A673 (cell line): ENCODE results near the gene TMEM266. TPM values are rescaled to one million over a fixed set of nuclear protein-coding genes. Genes with fewer than 3 reads are reported as not detected.

Source experiments
- BruUV-seq: library from RNA; stranded (reverse); fragments of 400-500 nt; replicated peaks from 2 replicates; lab custom pipeline; 2021; lab: Mats Ljungman, UMichigan
- CTCF ChIA-PET: fragments of 300-600 bp; sonication (Branson Sonifier 250); formaldehyde crosslinking; loops from one replicate; lab custom pipeline; 2022; ENCODE audit warnings: antibody characterized with exemption; lab: Charles Lee
- POLR2A ChIA-PET: fragments of 300-600 bp; sonication (Branson Sonifier 250); formaldehyde crosslinking; loops from one replicate; lab custom pipeline; 2022; ENCODE audit warnings: antibody characterized with exemption; ENCODE audit not compliant: low non-redundant PET; lab: Charles Lee
- DNase-seq: peaks from one replicate; pipeline ENCODE4 v3.0.0-alpha.2; 2015; ENCODE audit warnings: low spot score
- H3K27ac ChIP-seq: fragments of 200-600 bp; sonication (generic); 2 replicates; pipeline ENCODE4 v1.5.1; 2016; ENCODE audit warnings: mixed run types, low read depth, mild to moderate bottlenecking, mixed read lengths, antibody characterized with exemption, low read length; ENCODE audit not compliant: poor library complexity, severe bottlenecking
- H3K27me3 ChIP-seq: fragments of 200-600 bp; sonication (generic); replicated peaks from 2 replicates; pipeline ENCODE4 v1.6.1; 2017; ENCODE audit warnings: mixed run types, low read depth, mild to moderate bottlenecking, mixed read lengths, antibody characterized with exemption, low read length; ENCODE audit not compliant: insufficient read depth, poor library complexity
- H3K36me3 ChIP-seq: fragments of 200-600 bp; sonication (generic); 2 replicates; pipeline ENCODE4 v1.6.1; 2016; ENCODE audit warnings: mixed run types, mild to moderate bottlenecking, mixed read lengths, antibody characterized with exemption, low read length; ENCODE audit not compliant: insufficient read depth, poor library complexity, severe bottlenecking
- H3K4me1 ChIP-seq: fragments of 200-600 bp; sonication (generic); 2 replicates; pipeline ENCODE4 v1.6.1; 2017; ENCODE audit warnings: mixed run types, mild to moderate bottlenecking, mixed read lengths, antibody characterized with exemption, low read length; ENCODE audit not compliant: insufficient read depth, poor library complexity, severe bottlenecking
- H3K4me3 ChIP-seq: fragments of 200-600 bp; sonication (generic); 2 replicates; pipeline ENCODE4 v1.5.1; 2016; ENCODE audit warnings: low read depth, mixed run types, mild to moderate bottlenecking, mixed read lengths, low read length; ENCODE audit not compliant: poor library complexity, severe bottlenecking
- H3K9me3 ChIP-seq: fragments of 200-600 bp; sonication (generic); 2 replicates; pipeline ENCODE4 v1.6.1; 2016; ENCODE audit warnings: mixed run types, low read depth, mild to moderate bottlenecking, mixed read lengths, antibody characterized with exemption, low read length; ENCODE audit not compliant: poor library complexity, severe bottlenecking
- EZH2 ChIP-seq: fragments of 200-600 bp; sonication (generic); IDR thresholded peaks from 2 replicates; pipeline ENCODE4 v1.6.1; 2017; ENCODE audit warnings: borderline replicate concordance, low read depth, mild to moderate bottlenecking, mixed read lengths, antibody characterized with exemption, low read length; ENCODE audit not compliant: poor library complexity, severe bottlenecking
- intact Hi-C: fragments of 100-400 bp; cut with micrococcal nuclease; formaldehyde crosslinking; loops from one replicate; pipeline ENCODE4 v1.10.0; 2022; ENCODE audit not compliant: unreplicated experiment
- total RNA-seq: library from RNA; stranded (reverse); gene quantifications from 2 replicates; pipeline ENCODE4 v1.2.3, GENCODE V29; 2021
- TF ChIP-seq, protein P1 (sequence below): fragments of 300-800, 200-600 bp; sonication (generic); conservative IDR thresholded peaks from 2 replicates; pipeline ENCODE4 v1.5.1; 2017; ENCODE audit warnings: low read depth, mild to moderate bottlenecking, antibody characterized with exemption, low read length, moderate library complexity, mixed read lengths

TMEM266 gene
- total RNA-seq, 1 experiment from 2014 or later = not detected

- no TSS peak for BruUV-seq
- intact Hi-C loops = no loop called here
- Histone ChIP-seq H3K27me3 (no peaks in the 10 kb centered on the region), H3K4me1 (no peaks in the 10 kb centered on the region), H3K36me3 (no peaks in the 10 kb centered on the region), H3K27ac (no peak overlapping the region), H3K4me3 (no peak overlapping the region), H3K9me3 (no peaks in the 10 kb centered on the region)
- POLR2A ChIA-PET = no interaction called here
- CTCF ChIA-PET = interaction anchor here (0.7 kb wide), 1 partner anchor 70 kb away, joined by 9 read pairs; no protein-coding TSS in a partner anchor
- DNase-seq = peak; percentile 69
- TF ChIP-seq, protein P1, sequence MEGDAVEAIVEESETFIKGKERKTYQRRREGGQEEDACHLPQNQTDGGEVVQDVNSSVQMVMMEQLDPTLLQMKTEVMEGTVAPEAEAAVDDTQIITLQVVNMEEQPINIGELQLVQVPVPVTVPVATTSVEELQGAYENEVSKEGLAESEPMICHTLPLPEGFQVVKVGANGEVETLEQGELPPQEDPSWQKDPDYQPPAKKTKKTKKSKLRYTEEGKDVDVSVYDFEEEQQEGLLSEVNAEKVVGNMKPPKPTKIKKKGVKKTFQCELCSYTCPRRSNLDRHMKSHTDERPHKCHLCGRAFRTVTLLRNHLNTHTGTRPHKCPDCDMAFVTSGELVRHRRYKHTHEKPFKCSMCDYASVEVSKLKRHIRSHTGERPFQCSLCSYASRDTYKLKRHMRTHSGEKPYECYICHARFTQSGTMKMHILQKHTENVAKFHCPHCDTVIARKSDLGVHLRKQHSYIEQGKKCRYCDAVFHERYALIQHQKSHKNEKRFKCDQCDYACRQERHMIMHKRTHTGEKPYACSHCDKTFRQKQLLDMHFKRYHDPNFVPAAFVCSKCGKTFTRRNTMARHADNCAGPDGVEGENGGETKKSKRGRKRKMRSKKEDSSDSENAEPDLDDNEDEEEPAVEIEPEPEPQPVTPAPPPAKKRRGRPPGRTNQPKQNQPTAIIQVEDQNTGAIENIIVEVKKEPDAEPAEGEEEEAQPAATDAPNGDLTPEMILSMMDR = no peak
- no peak for TF ChIP-seq EZH2
These were observed 146.7 kb downstream of the TMEM266 start for GRCh38 chr15:76206325-76206976.

DNA sequence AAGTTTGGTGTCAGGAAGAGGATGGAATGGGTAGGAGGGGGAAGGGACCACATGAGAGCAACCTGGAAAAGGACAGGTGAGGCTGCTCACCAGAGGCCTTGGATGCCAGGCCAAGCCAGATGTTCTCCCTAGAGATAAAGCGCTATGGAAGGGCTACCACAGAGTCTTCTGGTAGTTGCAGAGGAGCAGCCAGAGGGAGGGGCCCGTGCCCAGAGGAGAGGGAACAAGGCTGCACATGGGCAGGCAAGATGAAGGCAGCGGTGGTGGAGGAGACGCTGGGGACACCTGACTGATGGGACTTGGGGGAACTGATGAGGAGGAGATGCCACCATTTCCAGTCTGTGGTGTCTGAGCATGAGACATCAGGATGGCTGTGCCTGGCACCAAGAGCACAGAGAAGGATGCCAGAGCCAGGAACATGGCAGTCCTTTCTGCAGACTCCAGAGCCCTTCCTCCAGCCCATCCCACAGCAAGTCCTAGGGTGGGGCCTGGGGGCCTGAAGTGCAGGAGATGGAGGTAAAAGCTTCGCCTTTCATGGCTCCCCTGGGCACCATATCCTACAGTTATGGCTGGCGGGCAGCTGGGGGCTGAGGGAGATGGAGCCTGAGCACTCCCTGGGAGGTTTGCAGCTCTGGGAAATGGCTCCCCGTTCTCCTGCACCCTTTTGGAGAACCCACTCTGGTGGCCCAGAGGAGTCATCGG lies 148.4 kb downstream of the TMEM266 start:
- ChIA-PET POLR2A (no interaction called here), CTCF (no interaction called here)
- Histone ChIP-seq H3K27ac (no peak overlapping the region), H3K4me1 (no peaks in the 10 kb centered on the region), H3K27me3 (no peaks in the 10 kb centered on the region), H3K9me3 (no peaks in the 10 kb centered on the region), H3K4me3 (no peak overlapping the region), H3K36me3 (no peaks in the 10 kb centered on the region)
- intact Hi-C loops = no loop called here
- no peak for DNase-seq
- TF ChIP-seq, protein P1 = no peak
- no peak for TF ChIP-seq EZH2
- no TSS peak for BruUV-seq

GRCh38 chr15:76208786-76209424 lies 149.1 kb downstream of the TMEM266 start:
- Histone ChIP-seq H3K4me3 (no peak overlapping the region), H3K27me3 (no peaks in the 10 kb centered on the region), H3K4me1 (no peaks in the 10 kb centered on the region), H3K36me3 (no peaks in the 10 kb centered on the region), H3K27ac (no peak overlapping the region), H3K9me3 (no peaks in the 10 kb centered on the region)
- POLR2A ChIA-PET = no interaction called here
- DNase-seq = no peak
- no TSS peak for BruUV-seq
- intact Hi-C loops = no loop called here
- CTCF ChIA-PET = no interaction called here
- TF ChIP-seq EZH2 = no peak
- TF ChIP-seq, protein P1 = no peak
